ENCODE data around the gene WDR72. TPM values are rescaled to one million over a fixed set of nuclear protein-coding genes. Genes with fewer than 3 reads are reported as not detected.

Gene WDR72
- total and polyA plus RNA-seq, 2 donors (not counting 1 experiment from before 2014, with no cell fraction given), result not detected

GRCh38 chr15:53576841-53577240 lies 182.6 kb downstream of the WDR72 start:
- Histone ChIP-seq H3K4me3 (ENCODE audit: control extremely low read depth in 1 of 5, extremely low read depth in 1 of 5, insufficient read depth in 1 of 5, low read depth in 2 of 5, low read length in 4 of 5) (no peak overlapping the region), H3K27ac (ENCODE audit: low read length in 2 of 2) (no peak overlapping the region), H3K27me3 (replicated peaks in 1 of 4; ENCODE audit: control extremely low read depth in 1 of 4, control insufficient read depth in 3 of 4, insufficient read depth in 4 of 4, low read length in 3 of 4) (no peaks in the 10 kb centered on the region), H3K79me2 (ENCODE audit: control insufficient read depth, insufficient read depth, low read length) (no peaks in the 10 kb centered on the region), H2AFZ (ENCODE audit: insufficient read depth, low read depth, low read length, poor library complexity, severe bottlenecking) (no peak overlapping the region), H3K9me3 (ENCODE audit: control extremely low read depth in 1 of 3, control insufficient read depth in 2 of 3, insufficient read depth in 1 of 3, low read length in 2 of 3) (no peaks in the 10 kb centered on the region), H3K9ac (ENCODE audit: low read length) (no peak overlapping the region), H3K36me3 (replicated peaks in 1 of 2; ENCODE audit: control extremely low read depth in 1 of 2, control insufficient read depth in 1 of 2, extremely low read depth in 1 of 2, insufficient read depth in 2 of 2, low read length in 1 of 2) (no peaks in the 10 kb centered on the region), H3K4me2 (replicated peaks; ENCODE audit: low read depth, low read length, poor library complexity, severe bottlenecking) (no peak overlapping the region), H3K4me1 (ENCODE audit: control insufficient read depth in 2 of 2, insufficient read depth in 2 of 2, low read length in 2 of 2) (no peaks in the 10 kb centered on the region), H4K20me1 (ENCODE audit: control insufficient read depth, insufficient read depth, low read length, poor library complexity, severe bottlenecking) (no peaks in the 10 kb centered on the region)
- Mint-ChIP-seq H3K4me1 (no peaks in the 10 kb centered on the region), H3K4me3 (no peak overlapping the region), H3K27me3 (peaks cover 2% of the 10 kb centered on the region), H3K27ac (no peak overlapping the region), H3K9me3 (ENCODE audit: insufficient read depth) (no peaks in the 10 kb centered on the region)
- POLR2A ChIA-PET, result no interaction called here
- CTCF ChIA-PET, result no interaction called here
- DNase-seq (no peak), ATAC-seq (ENCODE audit: low read depth) (no peak)
- no CpG with 5 or more reads among the region's 1 CpG for WGBS (ENCODE audit: insufficient coverage)
- intact Hi-C loops (cut with micrococcal nuclease), result no loop called here
- no peak for TF ChIP-seq EZH2 (IDR thresholded peaks at IDR 0.05; ENCODE audit: borderline replicate concordance, insufficient read depth, low read depth, low read length, poor library complexity, severe bottlenecking)
- TF ChIP-seq CTCF (IDR thresholded peaks at IDR 0.05), result no peak

- Histone ChIP-seq H3K4me1 (ENCODE audit: control insufficient read depth in 2 of 2, insufficient read depth in 2 of 2, low read length in 2 of 2) (no peaks in the 10 kb centered on the region), H3K27ac (ENCODE audit: low read length in 2 of 2) (no peak overlapping the region), H4K20me1 (ENCODE audit: control insufficient read depth, insufficient read depth, low read length, poor library complexity, severe bottlenecking) (no peaks in the 10 kb centered on the region), H3K4me2 (replicated peaks; ENCODE audit: low read depth, low read length, poor library complexity, severe bottlenecking) (no peak overlapping the region), H3K79me2 (ENCODE audit: control insufficient read depth, insufficient read depth, low read length) (no peaks in the 10 kb centered on the region), H3K36me3 (replicated peaks in 1 of 2; ENCODE audit: control extremely low read depth in 1 of 2, control insufficient read depth in 1 of 2, extremely low read depth in 1 of 2, insufficient read depth in 2 of 2, low read length in 1 of 2) (no peaks in the 10 kb centered on the region), H3K9ac (ENCODE audit: low read length) (no peak overlapping the region), H3K4me3 (ENCODE audit: control extremely low read depth in 1 of 5, extremely low read depth in 1 of 5, insufficient read depth in 1 of 5, low read depth in 2 of 5, low read length in 4 of 5) (no peak overlapping the region), H3K27me3 (replicated peaks in 1 of 4; ENCODE audit: control extremely low read depth in 1 of 4, control insufficient read depth in 3 of 4, insufficient read depth in 4 of 4, low read length in 3 of 4) (no peaks in the 10 kb centered on the region), H3K9me3 (ENCODE audit: control extremely low read depth in 1 of 3, control insufficient read depth in 2 of 3, insufficient read depth in 1 of 3, low read length in 2 of 3) (no peaks in the 10 kb centered on the region), H2AFZ (ENCODE audit: insufficient read depth, low read depth, low read length, poor library complexity, severe bottlenecking) (no peak overlapping the region)
- intact Hi-C loops (cut with micrococcal nuclease), result no loop called here
- TF ChIP-seq EZH2 (IDR thresholded peaks at IDR 0.05; ENCODE audit: borderline replicate concordance, insufficient read depth, low read depth, low read length, poor library complexity, severe bottlenecking), result no peak
- TF ChIP-seq CTCF (IDR thresholded peaks at IDR 0.05), result no peak
- H3K27me3 Mint-ChIP-seq, result peaks cover 2% of the 10 kb centered on the region
- H3K4me3 Mint-ChIP-seq, result no peak overlapping the region
- DNase-seq, result no peak
- H3K4me1 Mint-ChIP-seq, result no peaks in the 10 kb centered on the region
- no peak overlapping the region for H3K27ac Mint-ChIP-seq
- no peak for ATAC-seq (ENCODE audit: low read depth)
- CTCF ChIA-PET, result no interaction called here
- POLR2A ChIA-PET, result no interaction called here
- H3K9me3 Mint-ChIP-seq (ENCODE audit: insufficient read depth), result no peaks in the 10 kb centered on the region
Observed at GRCh38 chr15:53573091-53573490, 186.4 kb downstream of the WDR72 start.

Data from B cell (primary cell).